NB4 (cell line): ENCODE results near the gene MFSD6.

Source experiments
- CTCF ChIP-seq: IDR thresholded peaks from one replicate; pipeline ENCODE4 v1.5.1; 2012; ENCODE audit warnings: low read depth, low read length
- MAX ChIP-seq: IDR thresholded peaks from 2 replicates; pipeline ENCODE4 v1.6.1; 2011; ENCODE audit warnings: low read depth, low read length
- POLR2A ChIP-seq: IDR thresholded peaks from 2 replicates; pipeline ENCODE4 v1.6.1; 2011; ENCODE audit warnings: mild to moderate bottlenecking; ENCODE audit not compliant: insufficient read length; ENCODE audit errors: extremely low read depth

- no peak for TF ChIP-seq CTCF
- TF ChIP-seq MAX = no peak
- TF ChIP-seq POLR2A = no peak
Observed at GRCh38 chr2:190409616-190410015, 1.5 kb downstream of the MFSD6 start.
